SIG-M5 treated with dmso at 0.1 percent for 504 hours (cell line): ENCODE measurements around the gene TAB2.
A peak's percentile ranks its signal among the peaks of the same experiment; 100 is the strongest.

Source experiments
- DNase-seq: peaks from one replicate; lab custom pipeline; 2025; ENCODE audit not compliant: unreplicated experiment; lab: John Stamatoyannopoulos, UW

The TAB2 gene, protein sequence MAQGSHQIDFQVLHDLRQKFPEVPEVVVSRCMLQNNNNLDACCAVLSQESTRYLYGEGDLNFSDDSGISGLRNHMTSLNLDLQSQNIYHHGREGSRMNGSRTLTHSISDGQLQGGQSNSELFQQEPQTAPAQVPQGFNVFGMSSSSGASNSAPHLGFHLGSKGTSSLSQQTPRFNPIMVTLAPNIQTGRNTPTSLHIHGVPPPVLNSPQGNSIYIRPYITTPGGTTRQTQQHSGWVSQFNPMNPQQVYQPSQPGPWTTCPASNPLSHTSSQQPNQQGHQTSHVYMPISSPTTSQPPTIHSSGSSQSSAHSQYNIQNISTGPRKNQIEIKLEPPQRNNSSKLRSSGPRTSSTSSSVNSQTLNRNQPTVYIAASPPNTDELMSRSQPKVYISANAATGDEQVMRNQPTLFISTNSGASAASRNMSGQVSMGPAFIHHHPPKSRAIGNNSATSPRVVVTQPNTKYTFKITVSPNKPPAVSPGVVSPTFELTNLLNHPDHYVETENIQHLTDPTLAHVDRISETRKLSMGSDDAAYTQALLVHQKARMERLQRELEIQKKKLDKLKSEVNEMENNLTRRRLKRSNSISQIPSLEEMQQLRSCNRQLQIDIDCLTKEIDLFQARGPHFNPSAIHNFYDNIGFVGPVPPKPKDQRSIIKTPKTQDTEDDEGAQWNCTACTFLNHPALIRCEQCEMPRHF

DNA sequence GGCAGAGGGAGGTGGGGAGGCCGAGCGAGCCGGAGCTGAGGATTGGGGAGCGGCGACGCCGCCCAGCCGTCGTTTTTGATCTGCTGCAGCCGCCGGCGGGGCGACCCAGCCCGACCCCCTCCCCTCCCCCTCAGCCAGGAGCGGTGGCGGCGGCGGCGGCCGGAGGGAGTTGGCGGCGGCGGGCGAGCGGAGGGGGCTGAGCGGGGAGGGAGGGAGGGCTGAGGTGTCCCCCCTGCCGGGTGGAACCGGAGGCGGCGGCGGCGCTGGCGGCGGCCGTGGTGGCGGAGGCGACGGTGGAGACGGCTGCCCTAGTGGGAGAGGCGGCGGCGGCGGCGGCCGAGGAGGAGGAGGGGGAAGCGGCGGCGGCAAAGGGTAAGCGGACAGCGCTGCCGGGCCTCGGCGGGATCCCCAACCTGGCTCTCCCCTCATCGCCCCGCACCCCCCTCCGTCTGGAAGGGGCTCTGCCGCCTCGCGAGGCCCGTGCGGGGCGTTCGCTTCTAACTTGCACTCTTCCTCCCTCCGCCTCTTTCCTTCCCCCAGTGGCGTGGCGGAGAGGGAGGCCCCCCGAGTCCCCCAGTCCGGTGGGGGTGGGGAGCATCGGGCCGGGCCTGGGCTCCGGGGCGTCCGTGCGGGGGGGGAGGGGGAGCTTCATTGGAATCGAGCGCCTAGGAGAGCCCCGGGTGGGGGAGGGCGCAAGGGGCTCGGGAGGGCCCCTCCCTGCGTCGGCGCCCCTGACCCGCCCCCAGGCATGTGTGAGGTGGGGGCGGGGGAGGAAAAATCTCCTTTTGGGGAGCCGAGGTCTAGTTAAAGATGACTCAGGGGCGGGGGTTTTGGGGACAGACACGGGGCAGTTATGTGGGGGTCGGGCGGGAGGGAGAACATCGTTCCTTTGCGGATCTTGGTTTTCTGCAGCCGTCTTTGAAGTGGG lies at the start of gene TAB2:
Gene TAB2 (plus strand): TSS at position 69 of the 928 bp plus-strand sequence. CDS start 52,286 bp downstream, outside the sequence.
- DNase-seq = no peak

DNA sequence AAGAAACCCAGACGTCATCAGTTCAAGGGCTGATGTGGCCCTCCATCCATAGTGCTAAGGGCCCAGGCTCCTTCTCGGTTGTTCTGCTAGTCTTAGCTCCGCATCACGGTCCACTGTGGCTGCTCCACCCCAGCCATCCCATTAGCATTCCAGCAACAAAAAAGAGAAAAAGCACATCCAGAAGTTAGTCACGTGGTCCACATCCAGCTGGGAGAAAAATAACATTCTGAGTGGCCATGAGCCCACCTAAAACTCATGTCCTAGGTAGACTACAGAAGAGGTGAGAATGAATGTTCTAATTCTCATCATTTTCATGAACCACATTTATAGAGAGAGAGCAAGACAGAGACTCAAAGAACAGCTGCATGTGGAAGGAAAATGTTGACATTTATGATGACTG lies 49.4 kb upstream of the TAB2 start:
- no peak for DNase-seq

DNA sequence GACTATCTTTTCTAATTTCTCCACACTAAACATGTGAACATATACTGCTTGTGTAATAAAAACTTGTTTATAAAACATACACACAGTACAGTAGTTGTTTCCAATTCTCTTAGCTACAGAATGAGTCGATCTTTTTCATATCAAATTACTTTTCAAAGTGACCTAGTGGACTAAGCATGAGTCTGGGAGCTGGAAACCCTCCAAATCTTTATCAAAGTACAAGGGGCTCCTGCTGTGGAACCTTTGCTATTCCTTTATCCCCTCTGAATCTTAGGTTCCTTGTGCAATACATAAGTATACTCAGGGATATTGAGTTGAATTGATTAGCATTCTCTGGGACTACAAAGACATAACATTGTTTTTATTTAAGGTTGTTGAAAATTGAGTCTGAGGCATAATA lies 48.7 kb upstream of the TAB2 start:
- no peak for DNase-seq

DNA sequence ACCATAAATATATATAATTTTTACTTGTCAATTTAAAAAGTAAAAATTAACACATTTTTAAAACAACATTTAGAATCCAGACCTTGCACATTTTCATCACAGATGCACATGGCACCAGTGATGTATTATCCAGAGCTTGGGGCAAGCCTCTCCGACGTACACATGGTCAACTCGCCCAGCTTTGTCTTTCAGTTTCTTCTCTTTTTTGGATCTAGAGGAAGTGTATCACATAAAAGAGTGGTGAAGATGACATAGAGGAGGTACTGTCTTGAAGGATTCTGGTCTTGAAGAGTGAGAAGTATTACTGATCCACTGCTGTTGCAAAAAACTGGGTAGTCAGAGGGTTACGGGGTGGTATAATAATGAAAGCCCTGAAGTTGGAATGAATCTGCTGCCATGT lies 46.9 kb upstream of the TAB2 start:
- DNase-seq = no peak

DNA sequence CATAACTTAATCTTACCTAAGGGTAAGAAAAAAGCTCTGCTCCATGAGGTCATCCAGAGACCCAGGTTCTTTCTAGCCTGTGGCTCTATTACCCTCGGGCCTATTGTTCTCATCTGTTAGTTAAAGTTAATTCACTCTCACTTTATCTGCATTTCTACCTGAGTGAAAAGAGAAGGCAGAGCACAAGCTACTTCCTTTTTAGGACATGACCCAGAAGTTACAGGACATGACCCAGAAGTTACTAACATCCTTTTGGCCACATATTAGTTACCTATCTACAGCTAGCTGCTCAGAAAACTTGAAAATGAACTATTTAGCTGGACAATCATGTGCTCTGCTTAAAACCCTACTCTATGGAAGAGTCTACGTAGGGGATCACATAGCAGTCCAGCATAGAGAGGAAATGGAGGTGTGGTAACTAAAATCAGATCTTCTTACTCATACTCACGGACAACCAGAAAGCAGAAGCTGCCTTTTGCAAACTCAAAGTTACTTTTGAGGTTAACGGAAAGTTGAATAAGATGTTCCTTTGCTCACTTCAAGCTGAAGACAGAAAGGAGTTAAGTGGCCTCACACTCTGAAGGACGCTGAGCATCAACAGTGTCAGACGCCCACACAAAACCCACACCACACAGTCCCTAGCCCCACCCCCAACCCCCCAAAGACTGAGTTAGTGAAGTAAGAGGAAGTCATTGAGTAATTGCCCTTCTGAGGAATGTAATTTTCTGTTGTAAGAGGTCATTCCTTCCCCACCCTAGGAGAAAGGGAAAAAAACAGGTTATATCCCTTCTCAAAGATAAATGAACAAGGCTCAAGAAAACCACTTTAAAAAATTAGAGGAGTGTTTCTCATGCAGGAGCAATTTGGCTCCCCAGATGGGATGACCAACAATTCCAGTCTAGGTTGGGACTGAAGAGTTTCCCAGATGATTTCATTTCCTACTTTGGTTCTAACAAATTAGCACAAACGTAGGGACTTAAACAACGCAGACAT lies 45.9 kb upstream of the TAB2 start:
- peak; percentile 92 for DNase-seq

DNA sequence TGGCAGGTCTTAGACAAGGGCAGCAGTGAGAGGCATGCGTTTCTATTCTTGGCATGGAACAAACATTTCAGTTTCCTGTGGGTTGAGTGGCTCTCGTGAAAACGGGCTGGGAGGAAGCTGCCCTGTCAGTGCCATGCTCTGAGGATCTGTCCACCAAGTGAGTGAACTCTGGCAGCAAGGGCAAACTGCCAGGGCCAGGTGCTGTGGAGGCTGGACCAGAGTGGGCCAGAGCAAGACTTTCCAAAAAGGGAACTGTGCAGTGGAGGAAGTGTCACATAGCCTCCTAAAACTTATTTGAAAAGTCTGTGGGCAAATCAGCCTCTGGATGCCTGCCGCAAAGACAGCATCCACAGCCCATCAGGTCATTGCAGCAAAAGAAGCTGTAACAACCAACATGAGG lies 44.2 kb upstream of the TAB2 start:
- DNase-seq = peak; percentile 62

DNA sequence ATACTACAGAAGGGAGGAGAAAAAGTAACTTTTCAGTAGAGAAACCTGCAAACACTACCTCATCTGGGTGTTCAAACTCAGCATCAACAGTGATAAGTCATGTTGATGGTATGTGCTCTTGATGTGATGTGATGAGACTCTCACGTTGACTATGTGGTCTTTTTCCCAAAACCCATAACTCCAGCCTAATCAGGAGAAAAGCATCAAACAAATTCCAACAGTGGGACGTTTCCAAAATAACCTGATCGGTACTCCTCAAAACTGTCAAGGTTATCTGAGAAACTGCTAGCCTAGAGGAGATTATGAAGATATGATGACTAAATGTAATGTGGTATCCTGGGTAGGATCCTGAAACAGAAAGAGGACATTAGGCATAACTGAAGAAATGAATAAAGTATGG lies 41.9 kb upstream of the TAB2 start:
- DNase-seq = no peak

DNA sequence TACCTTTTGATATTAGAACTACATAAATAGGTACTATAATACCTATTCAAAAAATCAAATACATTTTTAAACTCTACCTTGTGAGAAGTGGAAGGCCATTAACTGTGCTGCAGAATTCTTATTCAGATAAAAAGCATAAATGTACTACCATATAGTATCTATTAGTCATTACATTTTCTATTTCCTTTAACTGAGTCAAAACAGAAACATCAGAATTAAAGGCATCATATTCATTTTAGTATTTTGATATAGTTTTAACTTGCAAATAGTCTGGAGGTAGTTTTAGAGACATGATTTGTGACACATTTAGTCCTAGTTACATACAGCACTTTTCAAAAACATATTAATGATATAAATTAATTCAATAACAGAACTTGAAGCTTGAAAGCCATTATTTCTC lies 39.9 kb upstream of the TAB2 start:
- no peak for DNase-seq

DNA sequence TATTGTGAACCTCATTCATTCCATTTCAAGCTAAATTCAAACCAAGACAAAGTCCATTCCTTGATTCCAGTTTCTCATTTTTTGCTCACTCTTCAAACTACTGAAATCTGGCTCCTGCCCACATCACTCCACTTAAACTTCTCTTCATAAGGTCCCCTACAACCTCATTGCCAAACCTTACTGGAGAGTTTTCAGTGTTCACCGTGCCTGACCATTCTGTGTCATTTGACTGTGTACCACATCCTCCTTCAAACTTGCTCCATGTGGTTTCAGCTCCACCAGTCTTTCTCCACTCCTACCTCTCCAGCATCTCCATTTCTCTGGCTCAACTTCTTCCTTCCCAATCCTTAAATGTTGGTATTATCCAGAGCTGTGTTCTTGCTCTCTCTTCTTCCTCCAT lies 38.5 kb upstream of the TAB2 start:
- DNase-seq = peak; percentile 18

DNA sequence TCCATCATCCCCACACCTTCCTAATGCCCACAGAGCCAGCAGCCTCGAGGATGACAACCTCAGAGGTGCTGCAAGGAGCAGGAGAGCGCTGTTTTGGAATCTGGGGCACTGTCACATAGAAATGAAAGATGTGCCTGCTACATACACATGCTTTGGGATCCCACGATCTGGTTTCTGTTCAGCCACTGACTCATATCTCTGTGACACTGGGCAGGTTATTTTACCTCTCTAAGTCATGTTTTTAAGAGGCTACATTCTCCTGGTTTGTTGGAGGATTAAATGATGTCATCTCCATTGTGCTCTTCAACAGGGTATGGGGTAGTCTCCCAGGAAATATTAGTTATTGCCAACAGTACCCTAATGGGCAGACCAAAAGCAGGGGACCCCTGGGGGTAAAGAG lies 32.6 kb upstream of the TAB2 start:
- no peak for DNase-seq

DNA sequence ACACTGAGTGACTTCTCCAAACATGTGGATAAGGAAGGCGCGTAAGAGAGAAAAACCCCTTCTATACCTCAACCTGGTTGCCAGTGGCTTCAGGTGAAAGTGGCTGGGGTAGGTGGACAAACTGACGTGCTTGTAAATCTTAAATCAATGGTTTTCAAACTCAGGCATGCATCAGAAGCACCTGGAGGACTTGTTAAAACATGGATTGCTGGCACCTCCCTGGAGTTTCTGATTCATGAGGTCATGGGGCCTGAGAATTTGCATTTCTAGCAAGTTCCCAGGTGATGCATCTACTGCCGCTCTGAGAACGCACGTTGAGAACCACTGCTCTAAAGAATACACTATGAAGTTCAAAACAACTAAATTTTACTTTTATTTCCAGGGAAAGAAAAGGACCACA lies 31.9 kb upstream of the TAB2 start:
- no peak for DNase-seq

DNA sequence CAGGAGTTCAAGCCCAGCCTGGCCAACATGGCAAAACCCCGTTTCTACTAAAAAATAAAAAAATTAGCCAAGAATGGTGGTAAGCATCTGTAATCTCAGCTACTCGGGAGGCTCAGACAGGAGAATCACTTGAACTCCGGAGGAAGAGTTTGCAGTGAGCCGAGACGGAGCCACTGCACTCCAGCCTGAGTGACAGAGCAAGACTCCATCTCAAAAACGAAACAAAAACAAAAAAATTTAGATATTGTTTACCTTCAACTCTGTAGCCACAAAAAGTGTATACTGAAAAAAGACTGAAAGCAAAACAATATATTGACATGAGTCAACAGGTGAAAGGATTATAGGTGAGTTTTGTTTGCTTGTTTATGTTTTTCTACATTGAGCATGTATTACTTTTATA lies 30.6 kb upstream of the TAB2 start:
- no peak for DNase-seq

DNA sequence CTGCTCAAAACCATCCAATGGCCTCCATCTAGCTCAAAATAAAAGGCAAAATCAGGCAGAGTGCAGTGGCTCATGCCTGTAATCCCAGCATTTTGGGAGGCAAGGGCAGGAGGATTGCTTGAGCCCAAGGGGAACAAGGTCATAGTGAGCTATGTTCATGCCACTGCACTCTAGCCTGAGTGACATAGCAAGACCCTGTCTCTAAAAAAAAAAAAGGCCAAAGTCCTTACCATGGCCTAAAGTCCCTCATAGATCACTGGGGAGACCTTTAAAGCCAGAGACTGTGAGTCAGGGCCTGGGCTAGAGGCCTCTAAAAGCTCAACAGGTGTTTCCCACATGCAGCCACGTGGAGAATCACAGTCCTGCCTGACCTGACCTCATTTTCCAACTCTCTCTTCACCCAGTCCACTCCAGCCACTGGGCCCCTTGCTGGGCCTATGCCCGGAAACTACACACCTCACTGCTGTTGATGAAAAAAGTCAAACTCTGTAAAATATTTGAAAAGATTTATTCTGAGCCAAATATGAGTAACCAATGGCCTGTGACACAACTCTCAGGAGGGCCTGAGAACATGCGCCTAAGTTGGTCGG lies 28.2 kb upstream of the TAB2 start:
- no peak for DNase-seq

DNA sequence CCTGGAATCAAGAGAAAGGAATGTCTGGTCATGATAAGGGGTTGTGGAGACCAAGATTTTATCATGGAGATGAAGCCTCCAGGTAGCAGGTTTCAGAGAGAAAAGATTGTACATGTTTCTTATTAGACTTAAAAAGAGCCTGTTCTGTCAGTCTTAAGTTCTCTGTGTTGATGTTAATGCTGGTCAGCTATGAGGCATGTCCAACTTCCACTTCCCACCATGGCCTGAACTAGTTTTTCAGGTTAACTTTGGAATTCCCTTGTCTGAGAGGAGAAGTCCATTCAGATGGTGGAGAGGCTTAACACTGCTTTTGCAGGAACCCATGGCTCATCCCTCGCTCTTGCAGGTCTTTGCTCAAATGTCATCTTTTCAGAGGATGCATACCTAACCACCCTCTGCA lies 27.5 kb upstream of the TAB2 start:
- no peak for DNase-seq

DNA sequence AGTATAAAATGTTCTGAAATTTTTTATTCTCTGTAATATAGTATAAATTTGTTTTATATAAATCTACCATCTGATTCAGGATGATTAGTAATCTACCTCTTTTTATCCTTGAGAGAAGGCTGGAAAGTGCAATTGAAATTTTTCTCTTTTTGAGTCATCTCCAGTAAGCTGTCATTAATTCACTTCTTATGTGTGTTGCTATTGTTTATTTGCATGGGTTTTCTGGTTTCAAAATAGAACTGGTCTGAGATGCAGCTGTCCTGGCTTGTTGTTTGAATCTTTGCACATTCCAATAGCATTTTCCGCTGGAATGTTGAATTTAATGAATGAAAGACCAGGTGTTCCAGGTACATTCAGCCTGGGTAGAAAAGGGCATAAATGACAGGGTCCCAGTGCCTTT lies 24.3 kb upstream of the TAB2 start:
- DNase-seq = no peak

DNA sequence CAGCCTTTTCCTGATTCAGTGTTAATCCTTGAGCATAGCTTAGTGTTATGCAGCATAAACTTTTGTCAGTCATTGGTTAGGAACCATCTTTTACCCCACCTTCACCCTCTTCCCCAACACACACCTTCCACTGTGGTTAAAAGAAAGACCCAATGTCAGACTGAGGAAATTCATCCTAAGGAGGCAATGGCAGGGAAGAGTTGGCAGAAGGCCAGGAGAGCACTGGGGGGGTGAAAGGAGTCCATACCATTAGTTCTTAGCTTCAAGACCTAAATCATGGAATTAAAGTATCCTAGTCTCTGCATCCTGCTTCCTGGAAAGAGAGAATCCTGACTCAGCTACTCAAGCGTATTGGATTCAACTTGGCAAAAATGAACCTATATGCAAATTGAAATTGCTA lies 16.9 kb upstream of the TAB2 start:
- DNase-seq = no peak

DNA sequence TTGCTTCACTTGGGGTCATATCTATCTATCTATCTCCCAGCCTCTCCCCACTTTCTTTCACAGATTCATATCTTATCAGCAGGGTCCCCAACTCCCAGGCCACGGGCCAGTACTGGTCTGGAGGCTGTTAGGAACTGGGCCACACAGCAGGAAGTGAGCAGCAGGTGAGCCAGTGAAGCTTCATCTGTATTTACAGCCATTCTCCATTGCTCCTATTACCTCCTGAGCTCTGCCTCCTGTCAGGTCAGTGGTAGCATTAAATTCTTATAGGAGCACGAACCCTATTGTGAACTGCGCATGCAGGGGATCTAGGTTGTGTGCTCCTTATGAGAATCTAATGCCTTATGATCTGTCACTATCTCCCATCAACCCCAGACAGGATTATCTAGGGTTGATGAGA lies 14.8 kb upstream of the TAB2 start:
- DNase-seq = no peak

DNA sequence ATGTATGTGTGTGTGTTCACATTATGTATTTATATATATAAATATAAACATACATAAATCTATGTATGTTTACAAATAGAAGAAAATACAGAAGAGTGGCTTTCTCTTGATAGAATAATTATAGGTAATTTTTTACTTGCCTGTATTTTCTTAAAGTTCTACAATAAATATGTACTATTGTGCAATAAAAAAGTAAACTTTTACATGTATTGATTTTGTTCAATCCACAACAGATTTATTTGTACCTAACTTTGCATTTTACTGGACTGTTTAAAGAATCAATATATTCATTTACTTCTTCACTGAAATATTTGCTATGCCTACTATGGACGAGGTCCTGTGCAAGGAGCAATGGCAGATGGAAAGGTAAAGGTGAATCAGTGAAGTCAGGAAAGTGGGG lies 14.0 kb upstream of the TAB2 start:
- DNase-seq = no peak

DNA sequence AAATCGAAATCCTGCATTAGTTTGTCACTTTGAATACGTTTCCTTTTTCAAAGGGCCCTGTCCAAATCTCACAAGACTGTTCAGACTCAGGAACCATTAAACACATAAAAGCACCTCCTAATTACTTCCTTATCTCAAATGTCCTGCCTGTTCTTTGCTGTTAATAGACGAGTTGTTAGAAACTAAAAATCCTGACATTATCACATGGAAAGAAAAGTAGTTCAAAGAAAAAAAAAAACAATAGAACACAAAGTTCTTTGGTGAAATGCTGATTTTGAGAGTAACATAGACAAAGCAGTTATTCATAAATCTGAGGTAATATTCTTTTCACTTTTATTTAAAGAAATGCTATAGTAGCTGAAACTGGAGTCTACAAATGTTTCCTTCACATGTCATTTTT lies 12.1 kb upstream of the TAB2 start:
- no peak for DNase-seq

DNA sequence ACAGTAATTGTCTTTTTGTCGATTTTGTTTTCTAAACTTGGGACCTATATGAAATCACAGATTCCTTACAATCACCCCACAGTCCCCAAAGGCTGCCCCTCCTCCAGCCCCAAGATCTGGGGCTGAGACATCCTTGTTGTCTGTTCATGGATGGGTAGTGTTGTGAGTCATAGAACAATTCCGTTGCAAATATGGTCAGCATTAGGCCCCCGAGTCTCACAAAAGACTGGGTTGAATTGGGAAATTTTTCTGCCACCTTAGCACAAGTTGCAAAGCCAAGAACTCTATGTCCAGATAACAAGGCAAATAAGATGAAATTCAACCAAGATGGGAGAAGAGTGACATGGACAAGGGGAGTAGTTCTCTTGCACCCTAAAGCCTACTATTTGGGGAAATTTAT lies 10.5 kb upstream of the TAB2 start:
- no peak for DNase-seq
